ENCODE results near the gene ZNF48. TPM values are rescaled to one million over a fixed set of nuclear protein-coding genes. Genes with fewer than 3 reads are reported as not detected.
A peak's percentile ranks its signal among the peaks of the same experiment; 100 is the strongest.

The ZNF48 gene
- total and polyA plus RNA-seq, 2 donors (not counting 1 experiment from before 2014, with no cell fraction given) = 8.4 to 13.3 TPM

- Histone ChIP-seq H4K20me1 (ENCODE audit: control insufficient read depth, insufficient read depth, low read length, poor library complexity, severe bottlenecking) (peaks cover 12% of the 10 kb centered on the region), H3K36me3 (replicated peaks in 1 of 2; ENCODE audit: control extremely low read depth in 1 of 2, control insufficient read depth in 1 of 2, extremely low read depth in 1 of 2, insufficient read depth in 2 of 2, low read length in 1 of 2) (peaks cover 0 to 24% of the 10 kb centered on the region in 2 experiments), H3K9me3 (ENCODE audit: control extremely low read depth in 1 of 3, control insufficient read depth in 2 of 3, insufficient read depth in 1 of 3, low read length in 2 of 3) (no peaks in the 10 kb centered on the region), H3K79me2 (ENCODE audit: control insufficient read depth, insufficient read depth, low read length) (peaks cover 37% of the 10 kb centered on the region), H3K27me3 (replicated peaks in 1 of 4; ENCODE audit: control extremely low read depth in 1 of 4, control insufficient read depth in 3 of 4, insufficient read depth in 4 of 4, low read length in 3 of 4) (no peaks in the 10 kb centered on the region), H3K4me2 (replicated peaks; ENCODE audit: low read depth, low read length, poor library complexity, severe bottlenecking) (no peak overlapping the region), H3K4me3 (ENCODE audit: control extremely low read depth in 1 of 5, extremely low read depth in 1 of 5, insufficient read depth in 1 of 5, low read depth in 2 of 5, low read length in 4 of 5) (no peak overlapping the region), H3K27ac (ENCODE audit: low read length in 2 of 2) (no peak overlapping the region), H2AFZ (ENCODE audit: insufficient read depth, low read depth, low read length, poor library complexity, severe bottlenecking) (no peak overlapping the region), H3K4me1 (ENCODE audit: control insufficient read depth in 2 of 2, insufficient read depth in 2 of 2, low read length in 2 of 2) (peaks cover 36 to 59% of the 10 kb centered on the region in 2 donors), H3K9ac (ENCODE audit: low read length) (no peak overlapping the region)
- ChIA-PET CTCF (no interaction called here), POLR2A (interaction anchor here (0.7 kb wide), 1 partner anchor 10 kb away, joined by 3 read pairs; no protein-coding TSS in a partner anchor)
- intact Hi-C loops (cut with micrococcal nuclease) = no loop called here
- no peak for ATAC-seq (ENCODE audit: low read depth)
- no peak for TF ChIP-seq EZH2 (IDR thresholded peaks at IDR 0.05; ENCODE audit: borderline replicate concordance, insufficient read depth, low read depth, low read length, poor library complexity, severe bottlenecking)
- TF ChIP-seq, protein P1, sequence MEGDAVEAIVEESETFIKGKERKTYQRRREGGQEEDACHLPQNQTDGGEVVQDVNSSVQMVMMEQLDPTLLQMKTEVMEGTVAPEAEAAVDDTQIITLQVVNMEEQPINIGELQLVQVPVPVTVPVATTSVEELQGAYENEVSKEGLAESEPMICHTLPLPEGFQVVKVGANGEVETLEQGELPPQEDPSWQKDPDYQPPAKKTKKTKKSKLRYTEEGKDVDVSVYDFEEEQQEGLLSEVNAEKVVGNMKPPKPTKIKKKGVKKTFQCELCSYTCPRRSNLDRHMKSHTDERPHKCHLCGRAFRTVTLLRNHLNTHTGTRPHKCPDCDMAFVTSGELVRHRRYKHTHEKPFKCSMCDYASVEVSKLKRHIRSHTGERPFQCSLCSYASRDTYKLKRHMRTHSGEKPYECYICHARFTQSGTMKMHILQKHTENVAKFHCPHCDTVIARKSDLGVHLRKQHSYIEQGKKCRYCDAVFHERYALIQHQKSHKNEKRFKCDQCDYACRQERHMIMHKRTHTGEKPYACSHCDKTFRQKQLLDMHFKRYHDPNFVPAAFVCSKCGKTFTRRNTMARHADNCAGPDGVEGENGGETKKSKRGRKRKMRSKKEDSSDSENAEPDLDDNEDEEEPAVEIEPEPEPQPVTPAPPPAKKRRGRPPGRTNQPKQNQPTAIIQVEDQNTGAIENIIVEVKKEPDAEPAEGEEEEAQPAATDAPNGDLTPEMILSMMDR (IDR thresholded peaks at IDR 0.05) = no peak
- no peak overlapping the region for H3K27ac Mint-ChIP-seq
- no peaks in the 10 kb centered on the region for H3K27me3 Mint-ChIP-seq
- no peaks in the 10 kb centered on the region for H3K9me3 Mint-ChIP-seq (ENCODE audit: insufficient read depth)
- DNase-seq = peak; percentile 8
- peaks cover 58% of the 10 kb centered on the region for H3K4me1 Mint-ChIP-seq
- WGBS (ENCODE audit: insufficient coverage) = 97% methylated on average over 11 of the region's 11 CpGs
- peak overlapping the region; percentile 53 for H3K4me3 Mint-ChIP-seq
Observed at GRCh38 chr16:30351586-30352419, 43.4 kb upstream of the ZNF48 start.
